Activated CD8-positive, alpha-beta memory T cell treated with anti-CD3 and anti-CD28 coated beads for 36 hours (primary cell): ENCODE results near the gene VGF. TPM values are rescaled to one million over a fixed set of nuclear protein-coding genes. Genes with fewer than 3 reads are reported as not detected.
"Not testable (repeated sequence)": the region's sequence is repeated elsewhere in the genome, so short reads cannot be mapped to it uniquely, and the experiment has no call there.

ENCODE experiments used
- CTCF ChIA-PET: fragments of 350-600 bp; sonication (Branson Sonifier 250); formaldehyde crosslinking; loops from one replicate; lab custom pipeline; 2021; ENCODE audit warnings: antibody characterized with exemption; lab: Charles Lee
- POLR2A ChIA-PET: fragments of 350-600 bp; sonication (Branson Sonifier 250); formaldehyde crosslinking; loops from one replicate; lab custom pipeline; 2021; ENCODE audit warnings: antibody characterized with exemption; lab: Charles Lee
- total RNA-seq, 2 experiments: library from RNA; stranded (reverse); gene quantifications; one replicate each; pipeline ENCODE4 v1.2.3, GENCODE V29; 2021

The VGF gene
- total RNA-seq, 2 experiments from 2014 or later, result 0.08 to 0.17 TPM

DNA sequence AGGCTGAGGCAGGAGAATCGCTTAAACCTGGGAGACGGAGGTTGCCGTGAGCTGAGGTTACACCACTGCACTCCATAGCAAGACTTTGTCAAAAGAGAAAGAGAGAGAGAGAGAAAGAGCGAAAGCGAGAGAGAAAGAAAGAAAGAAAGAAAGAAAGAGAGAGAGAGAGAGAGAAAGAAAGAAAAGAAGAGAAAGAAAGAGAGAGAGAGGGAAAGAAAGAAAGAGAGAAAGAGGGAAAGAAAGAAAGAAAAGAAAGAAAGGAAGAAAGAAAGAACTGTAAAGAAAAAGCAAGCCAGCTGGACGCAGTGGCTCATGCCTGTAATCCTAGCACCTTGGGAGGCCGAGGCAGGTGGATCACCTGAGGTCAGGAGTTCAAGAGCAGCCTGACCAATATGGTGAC lies 52.2 kb downstream of the VGF start:
- CTCF ChIA-PET, POLR2A ChIA-PET: not testable (repeated sequence)

Other genes starting within 250 kb of the VGF start
- gene MUC3A, start 216.0 kb downstream of the VGF start, total RNA-seq, result under 1 TPM in 1 of 2 experiments, not detected in 1; 0.23 TPM
- under 1 TPM in 1 of 2 experiments, not detected in 1; 0.44 TPM for gene MUC12, start 196.0 kb downstream of the VGF start, total RNA-seq
- not detected for gene MUC17, start 145.5 kb downstream of the VGF start, total RNA-seq
- gene TRIM56, start 80.1 kb downstream of the VGF start, total RNA-seq, result 10 to 100 TPM; 28.5 to 28.8 TPM
- under 1 TPM; 0.17 to 0.19 TPM for gene SERPINE1, start 38.5 kb downstream of the VGF start, total RNA-seq
- 10 to 100 TPM; 42.7 to 45.0 TPM for gene AP1S1, start 11.1 kb downstream of the VGF start, total RNA-seq
- not detected for gene NAT16, start 14.7 kb upstream of the VGF start, total RNA-seq
- not detected for gene MOGAT3, start 35.5 kb upstream of the VGF start, total RNA-seq
- 10 to 100 TPM; 45.7 to 47.1 TPM for gene PLOD3, start 52.0 kb upstream of the VGF start, total RNA-seq
- 10 to 100 TPM; 46.7 to 52.7 TPM for gene ZNHIT1, start 52.6 kb upstream of the VGF start, total RNA-seq
- 10 to 100 TPM; 17.6 to 18.8 TPM for gene CLDN15, start 72.2 kb upstream of the VGF start, total RNA-seq
- 100 to 1,000 TPM; 128 to 129 TPM for gene FIS1, start 79.5 kb upstream of the VGF start, total RNA-seq
- 10 to 100 TPM; 10.5 to 11.6 TPM for gene IFT22, start 156.2 kb upstream of the VGF start, total RNA-seq
- not detected for gene COL26A1, start 197.3 kb upstream of the VGF start, total RNA-seq